WTC11 (cell line): ENCODE data around the gene MTPN.

Source experiments
- CBFB ChIP-seq: sonication (generic); formaldehyde crosslinking; IDR thresholded peaks from 2 replicates; pipeline ENCODE4 v1.8.1; 2022; ENCODE audit warnings: mild to moderate bottlenecking, low read depth, missing genetic modification reagents
- ESRRA ChIP-seq: sonication (generic); formaldehyde crosslinking; IDR thresholded peaks from 2 replicates; pipeline ENCODE4 v1.8.1; 2022; ENCODE audit warnings: mild to moderate bottlenecking, missing genetic modification reagents, borderline replicate concordance
- FOXP1 ChIP-seq: sonication (generic); formaldehyde crosslinking; IDR thresholded peaks from 2 replicates; pipeline ENCODE4 v1.8.0; 2022; ENCODE audit warnings: missing genetic modification reagents, mild to moderate bottlenecking, moderate library complexity, borderline replicate concordance
- IRF2 ChIP-seq: sonication (generic); formaldehyde crosslinking; IDR thresholded peaks from 2 replicates; pipeline ENCODE4 v1.8.0; 2022; ENCODE audit warnings: low read depth, missing genetic modification reagents, borderline replicate concordance
- NR1H2 ChIP-seq: sonication (generic); formaldehyde crosslinking; IDR thresholded peaks from 2 replicates; pipeline ENCODE4 v1.9.0; 2021; ENCODE audit warnings: mild to moderate bottlenecking, moderate library complexity, missing genetic modification reagents
- SP1 ChIP-seq: sonication (generic); formaldehyde crosslinking; conservative IDR thresholded peaks from 2 replicates; pipeline ENCODE4 v1.8.1; 2022; ENCODE audit warnings: missing genetic modification reagents
- TEAD1 ChIP-seq: sonication (generic); formaldehyde crosslinking; IDR thresholded peaks from 2 replicates; pipeline ENCODE4 v1.8.0; 2022; ENCODE audit warnings: mild to moderate bottlenecking, missing genetic modification reagents
- TF ChIP-seq, protein P1 (sequence below): fragments of 200-600 bp; IDR thresholded peaks from 2 replicates; pipeline ENCODE4 v1.8.0; 2022; ENCODE audit warnings: antibody characterized with exemption
- TF ChIP-seq, protein P2 (sequence below): fragments of 250-450 bp; sonication (Bioruptor Pico); IDR thresholded peaks from 2 replicates; pipeline ENCODE4 v1.9.0; 2021; ENCODE audit warnings: mild to moderate bottlenecking
- TF ChIP-seq, protein P3 (sequence below): sonication (generic); formaldehyde crosslinking; conservative IDR thresholded peaks from 2 replicates; pipeline ENCODE4 v1.8.1; 2023; ENCODE audit warnings: mild to moderate bottlenecking, low read depth, missing genetic modification reagents, moderate library complexity
- TF ChIP-seq, protein P4 (sequence below): sonication (generic); formaldehyde crosslinking; IDR thresholded peaks from 2 replicates; pipeline ENCODE4 v1.8.0; 2022; ENCODE audit warnings: missing genetic modification reagents

DNA sequence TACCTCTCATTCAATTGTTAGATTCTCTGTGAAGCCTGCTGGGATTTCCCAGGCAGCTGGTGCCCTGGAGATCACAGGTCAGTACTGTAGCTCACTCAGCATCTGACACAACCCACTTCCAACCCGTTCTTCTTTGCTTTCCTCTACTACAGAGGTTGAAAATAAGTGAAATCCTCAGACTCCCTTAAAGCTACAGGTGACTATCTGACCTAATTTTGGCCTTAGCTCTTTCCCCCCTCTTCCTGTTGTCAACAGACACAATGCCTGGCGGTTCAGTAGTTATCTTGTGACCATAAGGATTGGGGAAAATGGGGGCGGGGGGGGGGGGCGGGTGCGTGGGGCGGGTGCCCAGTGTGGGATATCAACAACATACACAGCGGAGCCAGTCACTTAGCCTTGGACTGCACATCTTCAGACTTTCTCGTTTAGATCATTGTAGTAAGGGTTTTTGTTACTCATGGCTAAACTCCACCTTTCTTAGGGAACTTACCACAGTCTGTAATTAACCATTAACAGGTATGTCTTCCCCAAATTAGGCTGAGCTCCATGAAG lies 37.8 kb downstream of the MTPN start:
- TF ChIP-seq, protein P1, sequence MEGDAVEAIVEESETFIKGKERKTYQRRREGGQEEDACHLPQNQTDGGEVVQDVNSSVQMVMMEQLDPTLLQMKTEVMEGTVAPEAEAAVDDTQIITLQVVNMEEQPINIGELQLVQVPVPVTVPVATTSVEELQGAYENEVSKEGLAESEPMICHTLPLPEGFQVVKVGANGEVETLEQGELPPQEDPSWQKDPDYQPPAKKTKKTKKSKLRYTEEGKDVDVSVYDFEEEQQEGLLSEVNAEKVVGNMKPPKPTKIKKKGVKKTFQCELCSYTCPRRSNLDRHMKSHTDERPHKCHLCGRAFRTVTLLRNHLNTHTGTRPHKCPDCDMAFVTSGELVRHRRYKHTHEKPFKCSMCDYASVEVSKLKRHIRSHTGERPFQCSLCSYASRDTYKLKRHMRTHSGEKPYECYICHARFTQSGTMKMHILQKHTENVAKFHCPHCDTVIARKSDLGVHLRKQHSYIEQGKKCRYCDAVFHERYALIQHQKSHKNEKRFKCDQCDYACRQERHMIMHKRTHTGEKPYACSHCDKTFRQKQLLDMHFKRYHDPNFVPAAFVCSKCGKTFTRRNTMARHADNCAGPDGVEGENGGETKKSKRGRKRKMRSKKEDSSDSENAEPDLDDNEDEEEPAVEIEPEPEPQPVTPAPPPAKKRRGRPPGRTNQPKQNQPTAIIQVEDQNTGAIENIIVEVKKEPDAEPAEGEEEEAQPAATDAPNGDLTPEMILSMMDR, result no peak
- TF ChIP-seq TEAD1 (no peak), NR1H2 (CRISPR knock-in tag) (no peak), IRF2 (CRISPR knock-in tag) (no peak), CBFB (CRISPR knock-in tag) (no peak), SP1 (CRISPR knock-in tag) (no peak), FOXP1 (CRISPR knock-in tag) (no peak), ESRRA (CRISPR knock-in tag) (no peak)
- TF ChIP-seq, protein P2, sequence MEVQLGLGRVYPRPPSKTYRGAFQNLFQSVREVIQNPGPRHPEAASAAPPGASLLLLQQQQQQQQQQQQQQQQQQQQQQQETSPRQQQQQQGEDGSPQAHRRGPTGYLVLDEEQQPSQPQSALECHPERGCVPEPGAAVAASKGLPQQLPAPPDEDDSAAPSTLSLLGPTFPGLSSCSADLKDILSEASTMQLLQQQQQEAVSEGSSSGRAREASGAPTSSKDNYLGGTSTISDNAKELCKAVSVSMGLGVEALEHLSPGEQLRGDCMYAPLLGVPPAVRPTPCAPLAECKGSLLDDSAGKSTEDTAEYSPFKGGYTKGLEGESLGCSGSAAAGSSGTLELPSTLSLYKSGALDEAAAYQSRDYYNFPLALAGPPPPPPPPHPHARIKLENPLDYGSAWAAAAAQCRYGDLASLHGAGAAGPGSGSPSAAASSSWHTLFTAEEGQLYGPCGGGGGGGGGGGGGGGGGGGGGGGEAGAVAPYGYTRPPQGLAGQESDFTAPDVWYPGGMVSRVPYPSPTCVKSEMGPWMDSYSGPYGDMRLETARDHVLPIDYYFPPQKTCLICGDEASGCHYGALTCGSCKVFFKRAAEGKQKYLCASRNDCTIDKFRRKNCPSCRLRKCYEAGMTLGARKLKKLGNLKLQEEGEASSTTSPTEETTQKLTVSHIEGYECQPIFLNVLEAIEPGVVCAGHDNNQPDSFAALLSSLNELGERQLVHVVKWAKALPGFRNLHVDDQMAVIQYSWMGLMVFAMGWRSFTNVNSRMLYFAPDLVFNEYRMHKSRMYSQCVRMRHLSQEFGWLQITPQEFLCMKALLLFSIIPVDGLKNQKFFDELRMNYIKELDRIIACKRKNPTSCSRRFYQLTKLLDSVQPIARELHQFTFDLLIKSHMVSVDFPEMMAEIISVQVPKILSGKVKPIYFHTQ, result no peak
- TF ChIP-seq, protein P3, sequence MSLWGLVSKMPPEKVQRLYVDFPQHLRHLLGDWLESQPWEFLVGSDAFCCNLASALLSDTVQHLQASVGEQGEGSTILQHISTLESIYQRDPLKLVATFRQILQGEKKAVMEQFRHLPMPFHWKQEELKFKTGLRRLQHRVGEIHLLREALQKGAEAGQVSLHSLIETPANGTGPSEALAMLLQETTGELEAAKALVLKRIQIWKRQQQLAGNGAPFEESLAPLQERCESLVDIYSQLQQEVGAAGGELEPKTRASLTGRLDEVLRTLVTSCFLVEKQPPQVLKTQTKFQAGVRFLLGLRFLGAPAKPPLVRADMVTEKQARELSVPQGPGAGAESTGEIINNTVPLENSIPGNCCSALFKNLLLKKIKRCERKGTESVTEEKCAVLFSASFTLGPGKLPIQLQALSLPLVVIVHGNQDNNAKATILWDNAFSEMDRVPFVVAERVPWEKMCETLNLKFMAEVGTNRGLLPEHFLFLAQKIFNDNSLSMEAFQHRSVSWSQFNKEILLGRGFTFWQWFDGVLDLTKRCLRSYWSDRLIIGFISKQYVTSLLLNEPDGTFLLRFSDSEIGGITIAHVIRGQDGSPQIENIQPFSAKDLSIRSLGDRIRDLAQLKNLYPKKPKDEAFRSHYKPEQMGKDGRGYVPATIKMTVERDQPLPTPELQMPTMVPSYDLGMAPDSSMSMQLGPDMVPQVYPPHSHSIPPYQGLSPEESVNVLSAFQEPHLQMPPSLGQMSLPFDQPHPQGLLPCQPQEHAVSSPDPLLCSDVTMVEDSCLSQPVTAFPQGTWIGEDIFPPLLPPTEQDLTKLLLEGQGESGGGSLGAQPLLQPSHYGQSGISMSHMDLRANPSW (CRISPR knock-in tag), result no peak
- TF ChIP-seq, protein P4, sequence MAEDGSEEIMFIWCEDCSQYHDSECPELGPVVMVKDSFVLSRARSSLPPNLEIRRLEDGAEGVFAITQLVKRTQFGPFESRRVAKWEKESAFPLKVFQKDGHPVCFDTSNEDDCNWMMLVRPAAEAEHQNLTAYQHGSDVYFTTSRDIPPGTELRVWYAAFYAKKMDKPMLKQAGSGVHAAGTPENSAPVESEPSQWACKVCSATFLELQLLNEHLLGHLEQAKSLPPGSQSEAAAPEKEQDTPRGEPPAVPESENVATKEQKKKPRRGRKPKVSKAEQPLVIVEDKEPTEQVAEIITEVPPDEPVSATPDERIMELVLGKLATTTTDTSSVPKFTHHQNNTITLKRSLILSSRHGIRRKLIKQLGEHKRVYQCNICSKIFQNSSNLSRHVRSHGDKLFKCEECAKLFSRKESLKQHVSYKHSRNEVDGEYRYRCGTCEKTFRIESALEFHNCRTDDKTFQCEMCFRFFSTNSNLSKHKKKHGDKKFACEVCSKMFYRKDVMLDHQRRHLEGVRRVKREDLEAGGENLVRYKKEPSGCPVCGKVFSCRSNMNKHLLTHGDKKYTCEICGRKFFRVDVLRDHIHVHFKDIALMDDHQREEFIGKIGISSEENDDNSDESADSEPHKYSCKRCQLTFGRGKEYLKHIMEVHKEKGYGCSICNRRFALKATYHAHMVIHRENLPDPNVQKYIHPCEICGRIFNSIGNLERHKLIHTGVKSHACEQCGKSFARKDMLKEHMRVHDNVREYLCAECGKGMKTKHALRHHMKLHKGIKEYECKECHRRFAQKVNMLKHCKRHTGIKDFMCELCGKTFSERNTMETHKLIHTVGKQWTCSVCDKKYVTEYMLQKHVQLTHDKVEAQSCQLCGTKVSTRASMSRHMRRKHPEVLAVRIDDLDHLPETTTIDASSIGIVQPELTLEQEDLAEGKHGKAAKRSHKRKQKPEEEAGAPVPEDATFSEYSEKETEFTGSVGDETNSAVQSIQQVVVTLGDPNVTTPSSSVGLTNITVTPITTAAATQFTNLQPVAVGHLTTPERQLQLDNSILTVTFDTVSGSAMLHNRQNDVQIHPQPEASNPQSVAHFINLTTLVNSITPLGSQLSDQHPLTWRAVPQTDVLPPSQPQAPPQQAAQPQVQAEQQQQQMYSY (CRISPR knock-in tag), result no peak
